WTC11 (cell line): ENCODE results near the gene MARCHF10.

Experiments used
- NR3C1 ChIP-seq: sonication (generic); formaldehyde crosslinking; conservative IDR thresholded peaks from 2 replicates; pipeline ENCODE4 v1.8.1; 2023; ENCODE audit warnings: low read depth, mild to moderate bottlenecking, missing genetic modification reagents
- RELA ChIP-seq: sonication (generic); formaldehyde crosslinking; IDR thresholded peaks from 2 replicates; pipeline ENCODE4 v1.8.1; 2022; ENCODE audit warnings: missing genetic modification reagents, mild to moderate bottlenecking, borderline replicate concordance
- ZNF121 ChIP-seq: sonication (generic); formaldehyde crosslinking; IDR thresholded peaks from 2 replicates; pipeline ENCODE4 v1.8.0; 2023; ENCODE audit warnings: missing genetic modification reagents
- TF ChIP-seq, protein P1 (sequence below): fragments of 200-600 bp; IDR thresholded peaks from 2 replicates; pipeline ENCODE4 v1.8.0; 2022; ENCODE audit warnings: antibody characterized with exemption
- TF ChIP-seq, protein P2 (sequence below): sonication (generic); formaldehyde crosslinking; IDR thresholded peaks from 2 replicates; pipeline ENCODE4 v1.8.1; 2023; ENCODE audit warnings: mild to moderate bottlenecking, missing genetic modification reagents, moderate library complexity

DNA sequence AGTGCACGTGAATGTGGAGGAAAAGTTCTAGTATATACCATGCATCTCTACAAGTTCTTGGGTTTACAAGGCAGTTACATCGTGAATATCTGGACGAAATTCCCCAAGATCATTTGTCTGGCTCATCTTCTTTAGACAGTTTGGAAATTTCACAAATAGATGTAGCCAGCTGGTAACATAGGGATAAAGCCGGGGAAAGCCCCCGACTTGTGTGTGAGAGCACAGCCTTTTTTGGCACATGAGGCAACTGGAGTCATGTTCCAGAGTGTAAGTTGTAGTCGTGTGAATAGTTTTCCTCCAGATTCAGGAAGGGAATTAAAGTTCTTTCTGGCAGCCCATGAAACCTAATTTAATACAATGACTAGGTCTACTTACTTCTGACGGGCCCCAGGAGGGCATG is 62.3 kb downstream of the MARCHF10 start:
- TF ChIP-seq, protein P1, sequence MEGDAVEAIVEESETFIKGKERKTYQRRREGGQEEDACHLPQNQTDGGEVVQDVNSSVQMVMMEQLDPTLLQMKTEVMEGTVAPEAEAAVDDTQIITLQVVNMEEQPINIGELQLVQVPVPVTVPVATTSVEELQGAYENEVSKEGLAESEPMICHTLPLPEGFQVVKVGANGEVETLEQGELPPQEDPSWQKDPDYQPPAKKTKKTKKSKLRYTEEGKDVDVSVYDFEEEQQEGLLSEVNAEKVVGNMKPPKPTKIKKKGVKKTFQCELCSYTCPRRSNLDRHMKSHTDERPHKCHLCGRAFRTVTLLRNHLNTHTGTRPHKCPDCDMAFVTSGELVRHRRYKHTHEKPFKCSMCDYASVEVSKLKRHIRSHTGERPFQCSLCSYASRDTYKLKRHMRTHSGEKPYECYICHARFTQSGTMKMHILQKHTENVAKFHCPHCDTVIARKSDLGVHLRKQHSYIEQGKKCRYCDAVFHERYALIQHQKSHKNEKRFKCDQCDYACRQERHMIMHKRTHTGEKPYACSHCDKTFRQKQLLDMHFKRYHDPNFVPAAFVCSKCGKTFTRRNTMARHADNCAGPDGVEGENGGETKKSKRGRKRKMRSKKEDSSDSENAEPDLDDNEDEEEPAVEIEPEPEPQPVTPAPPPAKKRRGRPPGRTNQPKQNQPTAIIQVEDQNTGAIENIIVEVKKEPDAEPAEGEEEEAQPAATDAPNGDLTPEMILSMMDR: no peak
- TF ChIP-seq NR3C1 (CRISPR knock-in tag) (no peak), ZNF121 (CRISPR knock-in tag) (no peak), RELA (no peak)
- TF ChIP-seq, protein P2, sequence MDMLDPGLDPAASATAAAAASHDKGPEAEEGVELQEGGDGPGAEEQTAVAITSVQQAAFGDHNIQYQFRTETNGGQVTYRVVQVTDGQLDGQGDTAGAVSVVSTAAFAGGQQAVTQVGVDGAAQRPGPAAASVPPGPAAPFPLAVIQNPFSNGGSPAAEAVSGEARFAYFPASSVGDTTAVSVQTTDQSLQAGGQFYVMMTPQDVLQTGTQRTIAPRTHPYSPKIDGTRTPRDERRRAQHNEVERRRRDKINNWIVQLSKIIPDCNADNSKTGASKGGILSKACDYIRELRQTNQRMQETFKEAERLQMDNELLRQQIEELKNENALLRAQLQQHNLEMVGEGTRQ (CRISPR knock-in tag): no peak
